ENCODE measurements around the gene TRAF3IP3. TPM values are rescaled to one million over a fixed set of nuclear protein-coding genes. Genes with fewer than 3 reads are reported as not detected.

The TRAF3IP3 gene
- total and polyA plus RNA-seq, 2 of the 13 experiments (the other 11 are each of a cell fraction or from before 2014, with no cell fraction given), result not detected

GRCh38 chr1:209772126-209772525 lies 16.3 kb downstream of the TRAF3IP3 start:
- no peak for FAIRE-seq
- CTCF ChIA-PET (ENCODE audit: low intra/inter-chr PET ratio, low total read pairs), result no interaction called here
- no peak overlapping the region for H3K4me3 ChIP-seq (replicated peaks in 1 of 3; ENCODE audit: insufficient read depth in 1 of 3, low read depth in 2 of 3, low read length in 3 of 3)

GRCh38 chr1:209774592-209774991 lies 18.7 kb downstream of the TRAF3IP3 start:
- Histone ChIP-seq H3K4me3 (replicated peaks in 1 of 3; ENCODE audit: insufficient read depth in 1 of 3, low read depth in 2 of 3, low read length in 3 of 3) (no peak overlapping the region), H3K9me3 (ENCODE audit: low read length) (peaks cover 8% of the 10 kb centered on the region; the same call in 1 of the 2 replicates), H3K36me3 (replicated peaks in 1 of 2; ENCODE audit: control insufficient read depth in 1 of 2, insufficient read depth in 2 of 2, low read length in 2 of 2) (no peaks in the 10 kb centered on the region), H4K20me1 (ENCODE audit: insufficient read depth, low read length) (no peaks in the 10 kb centered on the region), H3K9ac (ENCODE audit: insufficient read depth, low read depth, low read length) (no peak overlapping the region), H3K79me2 (ENCODE audit: insufficient read depth, low read length) (no peaks in the 10 kb centered on the region), H3K27ac (ENCODE audit: extremely low read length, insufficient read depth, low read length) (no peak overlapping the region), H2AFZ (ENCODE audit: low read length) (no peak overlapping the region), H3K4me1 (ENCODE audit: insufficient read depth, low read length) (no peaks in the 10 kb centered on the region), H3K4me2 (ENCODE audit: low read depth, low read length) (no peak overlapping the region), H3K27me3 (ENCODE audit: control insufficient read depth in 1 of 2, insufficient read depth in 2 of 2, low read length in 2 of 2) (no peaks in the 10 kb centered on the region)
- ATAC-seq (no peak), FAIRE-seq (no peak), DNase-seq (ENCODE audit: low spot score) (no peak)
- ChIA-PET POLR2A (interaction anchor here (1.1 kb wide), 1 partner anchor 10 kb away, joined by 3 read pairs; the partner anchor contains the start of gene C1orf74), CTCF (ENCODE audit: low intra/inter-chr PET ratio, low total read pairs) (no interaction called here)
- in situ Hi-C loops (cut with HindIII; ENCODE audit: extremely low pct_ligation_motif_present, low pct_unique_long_range_greater_than_20kb), result no loop called here
- 0% methylated on average over 1 of the region's 1 CpG for WGBS (ENCODE audit: low lambda C conversion rate)
- BruUV-seq (replicated peaks), result no TSS peak
- intact Hi-C loops (cut with micrococcal nuclease; ENCODE audit: unreplicated experiment), result no loop called here
- TF ChIP-seq ZNF773 (CRISPR knock-in tag; IDR thresholded peaks at IDR 0.05; ENCODE audit: borderline replicate concordance) (no peak), ZNF780A (CRISPR knock-in tag; IDR thresholded peaks at IDR 0.05) (no peak), ZSCAN12 (CRISPR knock-in tag; IDR thresholded peaks at IDR 0.05) (no peak), ZBTB34 (CRISPR knock-in tag; IDR thresholded peaks at IDR 0.05) (no peak), ATF5 (CRISPR knock-in tag; IDR thresholded peaks at IDR 0.05; ENCODE audit: low read depth) (no peak), ISL2 (CRISPR knock-in tag; IDR thresholded peaks at IDR 0.05) (no peak), CENPT (CRISPR knock-in tag; IDR thresholded peaks at IDR 0.05; ENCODE audit: low read depth) (no peak)

More at GRCh38 chr1:209772126-209772525, 16.3 kb downstream of the TRAF3IP3 start:
- no peak overlapping the region for H3K27ac ChIP-seq (ENCODE audit: extremely low read length, insufficient read depth, low read length)
- intact Hi-C loops (cut with micrococcal nuclease; ENCODE audit: unreplicated experiment), result no loop called here
- POLR2A ChIA-PET, result no interaction called here
- no TSS peak for BruUV-seq (replicated peaks)
- H3K27me3 ChIP-seq (ENCODE audit: control insufficient read depth in 1 of 2, insufficient read depth in 2 of 2, low read length in 2 of 2), result peaks cover 1 to 6% of the 10 kb centered on the region in 2 experiments; a peak in 2 of 5 replicates
- DNase-seq (ENCODE audit: low spot score) (no peak), ATAC-seq (no peak)
- 32% methylated on average over 6 of the region's 6 CpGs for WGBS (ENCODE audit: low lambda C conversion rate)
- H3K4me1 ChIP-seq (ENCODE audit: insufficient read depth, low read length), result no peaks in the 10 kb centered on the region
- H3K36me3 ChIP-seq (replicated peaks in 1 of 2; ENCODE audit: control insufficient read depth in 1 of 2, insufficient read depth in 2 of 2, low read length in 2 of 2), result no peaks in the 10 kb centered on the region
- H3K79me2 ChIP-seq (ENCODE audit: insufficient read depth, low read length), result no peaks in the 10 kb centered on the region
- H2AFZ ChIP-seq (ENCODE audit: low read length), result no peak overlapping the region
- peaks cover 8% of the 10 kb centered on the region; the same call in 1 of the 2 replicates for H3K9me3 ChIP-seq (ENCODE audit: low read length)
- H3K4me2 ChIP-seq (ENCODE audit: low read depth, low read length), result no peak overlapping the region
- in situ Hi-C loops (cut with HindIII; ENCODE audit: extremely low pct_ligation_motif_present, low pct_unique_long_range_greater_than_20kb), result no loop called here
- no peaks in the 10 kb centered on the region for H4K20me1 ChIP-seq (ENCODE audit: insufficient read depth, low read length)
- TF ChIP-seq ZNF431 (CRISPR knock-in tag; IDR thresholded peaks at IDR 0.05; ENCODE audit: borderline replicate concordance, low read depth), result no peak
- no peak for TF ChIP-seq ATF6 (CRISPR knock-in tag; conservative IDR thresholded peaks at IDR 0.05)
- no peak overlapping the region for H3K9ac ChIP-seq (ENCODE audit: insufficient read depth, low read depth, low read length)

All from HepG2 (cell line).